GM18951 (cell line): ENCODE data around the gene TMEM204.

Source experiments
- POLR2A ChIP-seq: IDR thresholded peaks from 4 replicates; pipeline ENCODE4 v1.6.1; 2011; ENCODE audit warnings: mild to moderate bottlenecking; ENCODE audit not compliant: insufficient read length, insufficient read depth; ENCODE audit errors: extremely low read depth
- in situ Hi-C: fragments of 300-500 bp; cut with MboI; formaldehyde crosslinking; loops from one replicate; pipeline ENCODE4 v1.12.0; 2022; ENCODE audit warnings: low sequenced_read_pairs, mixed read lengths, inconsistent platforms; ENCODE audit not compliant: unreplicated experiment

Gene TMEM204

DNA sequence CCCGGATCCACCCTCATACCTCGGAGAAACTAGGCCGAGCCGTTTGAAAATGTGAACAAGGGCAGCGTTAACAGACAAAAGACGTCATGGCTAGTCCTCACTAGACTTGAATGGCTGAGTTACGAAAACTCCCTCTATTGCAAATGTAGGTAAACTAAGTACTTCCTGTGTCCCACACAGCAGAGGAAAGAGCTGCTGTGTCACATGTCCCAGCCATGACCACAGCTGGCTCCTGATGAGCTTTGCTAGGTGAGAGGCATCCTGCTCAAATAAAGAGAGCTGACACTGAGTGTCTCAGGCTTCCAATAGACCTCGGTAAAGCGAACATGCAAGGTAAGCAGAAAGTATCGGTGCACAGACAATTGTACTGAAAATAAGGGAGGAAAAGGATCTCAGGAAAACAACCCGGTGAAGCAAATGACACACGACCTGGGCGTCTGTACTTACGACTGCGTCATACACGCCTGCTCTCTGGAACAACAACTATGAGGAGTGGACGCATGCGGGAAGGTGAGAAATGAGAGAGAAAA lies 26.0 kb downstream of the TMEM204 start:
- TF ChIP-seq POLR2A, result no peak
- in situ Hi-C loops, result no loop called here

DNA sequence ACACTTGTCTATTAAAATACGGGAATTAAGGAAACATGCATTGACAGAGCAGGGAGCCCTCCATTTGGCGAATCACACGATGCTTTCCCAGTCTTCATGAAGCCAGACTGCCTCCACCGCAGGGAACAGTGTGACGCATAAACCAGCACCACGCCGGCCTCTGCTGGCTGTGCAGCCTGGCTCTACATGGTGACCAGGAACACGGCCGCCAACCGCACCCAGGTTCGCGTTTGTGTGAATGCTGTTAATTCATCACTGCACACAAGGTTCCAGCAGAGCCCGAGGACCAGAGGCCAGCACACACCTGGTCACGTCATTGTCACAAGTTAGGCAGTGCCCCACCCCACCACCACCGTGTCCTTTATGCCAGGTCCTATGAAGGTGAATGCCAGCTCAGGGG lies 26.7 kb downstream of the TMEM204 start:
- no peak for TF ChIP-seq POLR2A
- in situ Hi-C loops, result no loop called here

- in situ Hi-C loops, result no loop called here
- TF ChIP-seq POLR2A, result no peak
These were observed 27.4 kb downstream of the TMEM204 start for GRCh38 chr16:1560866-1561265.

- no peak for TF ChIP-seq POLR2A
- in situ Hi-C loops, result no loop called here
These were observed 27.8 kb downstream of the TMEM204 start for GRCh38 chr16:1561266-1561665.

DNA sequence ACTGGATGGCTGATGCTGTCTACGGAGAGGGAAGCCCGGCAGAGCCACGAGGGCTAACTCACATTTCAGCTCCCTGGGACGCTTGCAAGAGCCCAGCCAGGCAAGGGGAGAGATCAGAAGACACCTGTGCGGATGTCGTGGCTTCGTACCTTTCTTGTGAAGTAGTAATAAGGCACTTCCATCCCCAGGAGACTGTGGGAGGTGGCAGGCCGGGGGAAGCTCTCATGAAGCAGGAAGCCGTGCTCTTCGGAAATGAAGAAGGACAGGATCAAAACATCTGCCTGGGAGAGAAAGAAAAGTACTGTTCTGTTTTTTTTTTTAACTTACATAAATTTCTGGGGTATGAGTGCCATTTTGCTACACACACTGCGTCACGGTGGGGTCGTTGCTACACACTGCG lies 28.4 kb downstream of the TMEM204 start:
- TF ChIP-seq POLR2A, result no peak
- in situ Hi-C loops, result no loop called here

DNA sequence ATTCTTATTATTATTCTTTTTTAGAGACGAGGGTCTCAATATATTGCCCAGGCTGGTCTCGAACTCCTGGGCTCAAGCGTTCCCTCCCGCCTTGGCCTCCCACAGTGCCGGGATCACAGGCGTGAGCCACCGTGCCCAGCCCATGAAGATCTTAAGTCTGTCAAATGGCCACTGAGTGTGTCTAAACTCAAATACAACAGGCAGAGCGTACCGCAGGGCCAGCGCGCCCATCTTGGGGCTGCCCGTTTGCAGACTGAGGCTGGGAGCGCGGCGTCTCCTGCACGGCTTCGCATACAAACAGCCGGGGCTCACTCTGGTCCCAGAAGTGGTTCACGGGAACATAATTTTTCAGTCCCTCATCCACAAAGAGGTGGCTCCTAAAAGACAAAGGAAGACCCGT lies 30.3 kb downstream of the TMEM204 start:
- in situ Hi-C loops, result no loop called here
- no peak for TF ChIP-seq POLR2A

GRCh38 chr16:1564325-1564724 lies 30.9 kb downstream of the TMEM204 start:
- in situ Hi-C loops, result no loop called here
- TF ChIP-seq POLR2A, result no peak

DNA sequence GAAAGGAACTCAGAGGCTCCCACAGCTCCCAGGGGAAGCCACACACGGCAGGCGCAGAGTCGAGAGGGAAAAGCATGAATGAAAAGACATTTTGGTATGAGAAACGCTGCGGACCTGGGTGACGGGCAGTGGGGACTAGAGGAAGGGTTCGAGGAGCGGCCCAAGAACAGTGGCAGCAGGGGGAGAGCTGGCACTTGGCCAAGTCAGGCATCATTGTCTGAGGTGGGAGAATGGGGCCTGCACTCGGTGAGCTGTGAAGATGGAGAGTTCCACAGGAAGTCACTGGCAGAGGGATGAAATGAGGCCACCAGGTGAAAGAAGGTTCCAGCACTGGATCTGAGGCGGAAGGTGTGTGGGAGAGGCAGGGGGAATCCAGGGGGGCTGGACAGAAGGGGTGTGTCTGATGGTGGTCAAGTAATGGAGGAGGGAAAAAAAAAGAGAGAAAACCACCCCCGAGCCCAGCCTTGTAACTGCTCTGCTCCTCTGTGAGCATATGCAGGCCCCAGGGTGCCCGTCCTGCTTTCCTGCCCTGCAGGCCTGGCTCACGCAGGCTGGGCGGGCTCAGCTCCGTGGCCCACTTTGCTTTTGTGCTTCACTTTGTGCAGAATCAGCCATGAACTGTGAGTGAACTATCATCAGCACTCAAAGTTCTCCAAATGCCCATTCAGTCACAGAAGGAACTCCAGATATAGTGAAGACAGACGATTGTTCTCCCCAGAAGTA lies 31.8 kb downstream of the TMEM204 start:
- no peak for TF ChIP-seq POLR2A

GRCh38 chr16:1567988-1568387 lies 34.5 kb downstream of the TMEM204 start:
- TF ChIP-seq POLR2A, result no peak
- in situ Hi-C loops, result no loop called here

More for the DNA sequence above, 31.8 kb downstream of the TMEM204 start:
- in situ Hi-C loops, result no loop called here

- no peak for TF ChIP-seq POLR2A
- in situ Hi-C loops, result no loop called here
These were observed 37.7 kb downstream of the TMEM204 start for GRCh38 chr16:1571012-1571671.

DNA sequence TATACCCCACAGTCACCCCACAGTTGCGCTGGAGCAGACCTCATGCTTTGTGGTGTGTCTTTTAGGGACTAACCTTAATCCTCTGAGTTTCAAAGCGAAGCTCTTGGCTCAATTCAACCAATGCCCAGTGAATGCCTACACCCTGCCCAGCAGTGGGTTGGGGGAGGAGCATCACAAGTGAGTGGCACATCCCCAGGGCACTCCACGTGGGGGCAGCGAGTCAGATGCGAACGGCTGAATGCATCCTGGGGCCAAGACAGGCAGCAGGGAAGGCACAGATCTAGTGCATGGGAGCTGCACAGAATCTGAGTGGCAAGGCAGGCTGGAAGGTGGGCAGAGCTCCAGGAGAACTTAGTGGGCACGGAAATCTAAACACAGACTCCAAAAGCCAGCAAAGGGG lies 39.2 kb downstream of the TMEM204 start:
- in situ Hi-C loops, result no loop called here
- TF ChIP-seq POLR2A, result no peak

DNA sequence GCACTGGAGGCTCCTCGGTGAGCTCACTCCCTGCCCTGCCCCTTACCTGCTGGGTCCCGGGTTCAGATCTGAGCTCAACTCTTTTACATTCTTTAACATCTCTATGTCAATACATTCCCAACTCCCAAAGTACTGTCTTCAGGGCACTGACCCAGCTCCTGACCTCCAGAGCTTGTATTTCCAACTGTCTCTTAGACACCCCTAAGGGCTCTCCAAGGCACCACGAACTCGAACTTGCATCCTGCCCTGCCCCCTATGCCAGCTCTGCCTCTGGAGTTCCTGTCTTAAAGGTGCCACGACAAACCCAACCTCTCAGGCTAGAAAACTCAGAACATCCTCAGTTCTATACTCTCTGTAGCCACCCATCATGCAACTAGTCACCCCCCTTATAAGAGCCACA lies 39.8 kb downstream of the TMEM204 start:
- no peak for TF ChIP-seq POLR2A
- in situ Hi-C loops, result no loop called here

GRCh38 chr16:1575578-1575977 lies 42.1 kb downstream of the TMEM204 start:
- no peak for TF ChIP-seq POLR2A
- in situ Hi-C loops, result no loop called here

GRCh38 chr16:1579214-1579613 lies 45.7 kb downstream of the TMEM204 start:
- in situ Hi-C loops, result no loop called here
- TF ChIP-seq POLR2A, result no peak

- in situ Hi-C loops, result no loop called here
- no peak for TF ChIP-seq POLR2A
These were observed 46.8 kb downstream of the TMEM204 start for GRCh38 chr16:1580256-1580655.

DNA sequence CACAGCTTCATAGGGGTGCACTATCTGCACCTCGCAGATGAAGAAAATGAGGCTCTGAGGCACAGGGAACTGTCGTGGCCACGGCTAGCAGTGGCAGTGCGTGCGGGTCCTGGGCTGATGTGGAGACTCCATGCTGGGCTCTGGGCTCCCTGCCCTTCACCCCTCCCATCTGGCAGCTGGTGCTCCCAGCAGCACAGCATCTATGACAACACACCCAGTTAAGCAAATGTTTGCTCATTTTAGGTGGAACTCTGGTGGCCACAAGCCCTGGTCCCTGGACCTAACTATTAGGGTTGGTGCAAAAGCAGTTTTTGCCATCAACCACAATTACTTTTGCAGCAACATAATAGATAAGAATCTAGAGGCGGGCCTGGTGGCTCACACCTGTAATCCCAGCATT lies 47.5 kb downstream of the TMEM204 start:
- TF ChIP-seq POLR2A, result no peak
- in situ Hi-C loops, result no loop called here
